Fibroblast of skin of left quadriceps (primary cell): ENCODE measurements around the gene LRRC8D.
A peak's percentile ranks its signal among the peaks of the same experiment; 100 is the strongest.

ENCODE experiments used
- DNase-seq, 2 experiments: peaks; one replicate each; pipeline ENCODE4 v3.0.0-alpha.2; 2013; ENCODE audit warnings: low read depth in 2 of 2

Gene LRRC8D

DNA sequence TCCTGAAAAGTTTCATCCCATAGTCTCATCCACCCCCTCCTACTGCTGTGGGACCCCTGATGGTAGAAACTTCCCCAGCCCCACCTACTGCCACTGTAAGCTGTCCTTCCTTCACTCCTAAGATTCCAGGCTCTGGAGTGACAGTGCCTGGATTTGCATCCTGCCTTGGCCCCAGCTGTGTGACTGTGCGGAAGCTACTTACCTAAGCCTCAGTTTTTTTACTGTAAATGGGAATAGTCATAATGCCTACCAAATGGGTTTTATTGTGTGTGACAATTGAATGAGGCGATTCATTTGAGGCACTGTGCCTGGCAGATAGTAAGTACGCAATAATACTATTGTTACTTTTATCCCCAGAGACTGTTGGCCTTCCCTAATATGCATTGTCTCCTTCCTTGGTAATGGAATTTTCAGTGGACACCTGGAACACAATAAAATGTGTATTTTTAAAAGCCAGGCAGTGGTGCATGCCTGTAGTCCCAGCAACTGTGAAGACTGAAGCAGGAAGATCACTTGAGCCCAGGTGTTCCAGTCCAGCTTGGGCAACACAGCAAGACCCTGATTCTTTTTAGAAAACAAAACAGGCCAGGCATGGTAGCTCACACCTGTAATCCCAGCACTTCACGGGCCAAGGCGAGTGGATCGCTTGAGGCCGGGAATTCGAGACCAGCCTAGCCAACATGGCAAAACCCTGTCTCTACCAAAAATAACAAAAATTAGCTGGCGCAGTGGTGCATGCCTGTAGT is 119.0 kb downstream of the LRRC8D start:
- no peak for DNase-seq

DNA sequence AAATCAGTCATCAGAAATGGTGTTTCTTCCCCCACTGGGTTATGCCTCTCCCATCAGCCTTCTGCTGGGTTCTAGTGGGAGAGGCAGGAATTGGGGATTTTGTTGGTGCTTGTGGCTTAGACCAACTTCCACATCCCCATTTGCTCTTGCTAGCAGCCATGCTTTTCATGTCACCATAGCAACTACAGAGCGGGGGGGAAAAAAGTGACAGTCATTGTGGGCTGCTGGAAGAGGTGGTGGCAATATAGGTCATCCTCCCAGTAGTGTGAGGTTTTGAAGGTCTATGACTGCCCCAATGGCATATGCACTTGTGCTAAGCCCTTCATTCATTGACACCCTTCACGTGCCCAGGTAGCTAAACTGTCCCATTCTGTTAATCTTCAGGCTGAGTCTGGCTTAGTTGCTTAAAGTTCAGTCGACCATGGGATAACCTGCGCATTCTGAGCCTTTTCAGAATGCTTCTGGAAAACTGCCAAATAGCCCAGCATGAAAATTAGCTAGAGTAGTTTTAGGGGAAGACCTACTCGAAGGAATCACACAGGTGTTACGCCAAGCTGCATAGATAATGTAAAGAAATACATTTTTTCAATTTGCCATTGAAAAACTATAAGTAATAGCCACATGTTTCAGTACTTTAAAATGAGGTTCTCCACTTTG is 120.4 kb downstream of the LRRC8D start:
- no peak for DNase-seq

- no peak for DNase-seq
Measured at GRCh38 chr1:89942014-89942413, 121.2 kb downstream of the LRRC8D start.

GRCh38 chr1:89942825-89943658 is 122.2 kb downstream of the LRRC8D start:
- DNase-seq: no peak

GRCh38 chr1:89943846-89944781 is 123.3 kb downstream of the LRRC8D start:
- no peak for DNase-seq

- DNase-seq: no peak
Measured at GRCh38 chr1:89945852-89946476, 125.1 kb downstream of the LRRC8D start.

GRCh38 chr1:89946532-89946931 is 125.7 kb downstream of the LRRC8D start:
- DNase-seq: no peak

DNA sequence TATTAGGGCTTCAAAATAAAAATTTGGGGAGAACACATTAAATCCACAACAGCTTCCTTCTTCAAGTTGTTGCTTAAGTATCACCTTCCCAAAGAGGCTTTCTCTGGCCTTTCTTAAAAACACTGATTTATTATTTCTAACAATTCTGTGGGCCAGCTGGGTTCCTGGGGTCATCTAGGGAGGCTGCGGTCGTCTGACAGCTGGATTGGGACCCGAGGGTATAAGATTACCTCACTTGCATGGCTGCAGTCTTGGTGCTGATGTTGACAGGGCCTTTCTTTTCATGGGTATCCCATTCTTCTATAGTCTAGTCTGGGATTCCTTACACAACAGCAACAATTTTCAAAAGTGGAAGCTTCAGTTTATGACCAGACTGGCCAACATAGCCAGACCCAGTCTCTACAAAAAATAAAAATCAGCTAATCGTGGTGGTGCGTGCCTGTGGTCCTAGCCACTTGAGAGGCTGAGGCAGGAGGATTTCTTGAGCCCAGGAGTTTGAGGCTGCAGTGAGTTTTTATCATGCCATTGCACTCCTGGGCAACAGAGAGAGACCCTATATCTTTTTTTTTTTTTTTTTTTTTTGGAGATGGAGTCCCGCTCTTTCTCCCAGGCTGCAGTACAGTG is 128.0 kb downstream of the LRRC8D start:
- no peak for DNase-seq

GRCh38 chr1:89949991-89950624 is 129.3 kb downstream of the LRRC8D start:
- DNase-seq: no peak

- DNase-seq: no peak
Measured at GRCh38 chr1:89950703-89951102, 129.9 kb downstream of the LRRC8D start.

DNA sequence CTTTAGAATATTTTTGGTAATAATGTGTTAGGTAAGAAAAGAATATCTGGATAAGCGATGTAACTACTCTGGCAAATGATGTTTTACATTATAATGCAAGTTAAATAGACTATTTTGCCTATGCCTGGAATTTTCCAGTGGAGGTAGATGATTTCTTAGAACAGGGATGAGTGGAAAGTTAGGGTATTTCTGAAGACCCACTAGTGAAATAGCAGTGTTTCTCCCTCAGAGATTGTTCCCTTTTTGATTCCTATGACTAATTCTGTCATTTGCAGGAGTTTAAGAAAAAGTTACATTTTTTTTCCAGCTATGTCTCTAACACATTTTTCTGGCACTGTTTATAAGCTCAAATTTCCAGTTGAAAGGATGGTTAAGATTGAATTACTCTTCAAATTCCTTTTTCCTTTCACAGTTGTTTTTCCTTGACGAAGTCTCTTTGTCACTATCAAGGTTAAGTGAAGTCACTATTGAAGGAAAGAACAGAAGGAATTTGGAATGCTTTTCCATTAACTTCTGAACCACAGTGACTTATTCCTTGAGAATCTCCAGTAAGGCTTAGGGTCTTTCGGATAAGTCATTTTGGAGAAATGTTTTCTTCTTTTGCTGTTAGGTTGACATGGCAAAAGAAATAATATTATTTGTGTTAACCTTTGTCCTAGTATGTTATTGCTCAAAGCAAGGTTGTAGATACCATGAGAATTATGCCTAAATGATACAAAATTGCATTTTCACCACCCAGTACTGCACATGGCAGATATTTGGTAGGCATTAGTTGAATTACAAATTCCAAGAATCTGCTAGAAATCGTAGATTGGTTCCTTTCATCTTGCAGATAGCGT is 131.2 kb downstream of the LRRC8D start:
- peak; percentile 45 to 52 for DNase-seq

- no peak for DNase-seq
Measured at GRCh38 chr1:89952605-89953130, 131.8 kb downstream of the LRRC8D start.

- peak; percentile 60 to 62 for DNase-seq
Measured at GRCh38 chr1:89953131-89953626, 132.3 kb downstream of the LRRC8D start.

DNA sequence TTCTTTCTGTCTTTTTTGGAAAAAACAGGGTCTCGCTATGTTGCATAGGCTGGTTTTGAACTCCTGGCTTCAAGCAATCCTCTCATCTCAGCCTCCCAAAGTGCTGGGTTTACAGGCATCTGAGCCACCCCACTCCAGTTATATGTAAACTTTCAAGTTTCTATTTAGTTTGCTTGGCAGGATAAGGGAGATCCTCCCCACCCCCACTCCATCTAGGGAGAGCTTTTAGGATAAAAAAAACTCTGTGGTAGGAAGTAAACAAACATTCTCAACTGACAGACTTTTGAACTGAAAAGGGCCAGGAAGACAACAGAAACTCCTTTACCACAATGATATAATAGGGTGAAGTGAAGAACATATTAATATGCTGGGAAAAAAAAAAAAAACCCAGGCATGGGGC is 133.1 kb downstream of the LRRC8D start:
- DNase-seq: no peak

- DNase-seq: no peak
Measured at GRCh38 chr1:89954401-89954800, 133.6 kb downstream of the LRRC8D start.

DNA sequence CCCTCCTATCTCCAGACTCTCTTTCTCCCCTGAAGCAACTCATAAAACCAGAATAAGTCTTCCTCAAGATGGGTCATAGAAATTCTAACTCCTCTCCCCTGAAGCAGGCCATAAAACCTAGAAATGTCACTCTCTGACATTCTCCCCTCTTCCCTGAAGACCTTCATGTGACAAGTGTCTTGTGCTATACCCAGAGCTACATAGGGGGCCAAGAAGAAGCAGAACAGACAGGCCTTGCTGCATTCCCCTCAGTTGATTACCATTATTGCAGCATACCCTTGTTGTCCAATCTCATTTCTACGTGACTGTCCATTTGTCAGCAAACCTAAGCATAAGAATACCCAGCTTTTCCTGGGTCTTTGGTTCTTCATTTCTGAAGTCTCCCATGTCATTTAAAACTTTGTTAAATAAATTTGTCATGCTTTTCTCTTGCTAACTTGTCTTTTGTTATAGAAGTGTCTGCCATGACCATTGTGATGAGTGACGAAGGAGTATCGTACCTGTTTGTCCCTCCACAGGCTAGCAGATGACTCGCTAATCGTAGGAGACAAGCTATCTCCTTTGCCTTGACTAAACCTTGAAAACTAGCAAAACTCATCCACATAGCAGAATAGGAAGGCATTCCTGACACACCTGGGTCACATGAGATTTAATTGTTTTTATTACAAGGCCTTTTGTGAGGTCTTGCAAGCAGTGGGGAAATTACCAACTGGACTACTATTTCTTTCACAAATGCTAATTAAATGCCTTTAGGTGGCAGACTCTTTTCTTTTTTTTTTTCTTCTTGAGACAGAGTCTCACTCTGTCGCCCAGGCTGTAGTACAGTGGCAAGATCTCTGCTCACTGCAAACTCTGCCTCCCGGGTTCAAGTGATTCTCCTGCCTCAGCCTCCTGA is 134.7 kb downstream of the LRRC8D start:
- DNase-seq: no peak

DNA sequence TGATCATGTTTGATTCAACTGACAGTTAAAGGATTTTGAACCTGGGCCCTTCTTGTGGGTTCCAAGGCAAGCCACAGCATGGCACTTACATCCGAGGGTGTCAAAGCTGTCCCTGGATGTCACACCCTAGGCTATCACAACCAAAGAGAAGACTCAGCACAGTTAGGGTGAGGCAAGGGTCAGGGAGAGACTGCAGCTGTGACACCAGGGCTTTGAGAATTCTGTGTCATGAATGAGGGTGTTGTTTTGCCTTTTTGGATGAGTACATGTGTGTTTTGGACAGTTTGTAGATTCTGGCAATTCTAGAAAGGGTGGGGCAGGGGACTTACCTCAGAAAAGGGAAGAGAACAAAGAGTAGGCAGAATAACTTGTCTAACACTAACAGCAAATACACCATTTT is 136.3 kb downstream of the LRRC8D start:
- DNase-seq: no peak
